C4-2B (cell line): ENCODE measurements around the gene SCG2.

ENCODE experiments used
- H3K27ac ChIP-seq: fragments of 450-650 bp; 2 replicates; pipeline ENCODE4 v1.5.1; 2017
- ZFX ChIP-seq: fragments of 450-650 bp; IDR thresholded peaks from 2 replicates; pipeline ENCODE4 v1.6.1; 2017
- TF ChIP-seq, protein P1 (sequence below): fragments of 450-650 bp; conservative IDR thresholded peaks from 2 replicates; pipeline ENCODE4 v1.5.1; 2017; ENCODE audit warnings: mild to moderate bottlenecking

Gene SCG2

DNA sequence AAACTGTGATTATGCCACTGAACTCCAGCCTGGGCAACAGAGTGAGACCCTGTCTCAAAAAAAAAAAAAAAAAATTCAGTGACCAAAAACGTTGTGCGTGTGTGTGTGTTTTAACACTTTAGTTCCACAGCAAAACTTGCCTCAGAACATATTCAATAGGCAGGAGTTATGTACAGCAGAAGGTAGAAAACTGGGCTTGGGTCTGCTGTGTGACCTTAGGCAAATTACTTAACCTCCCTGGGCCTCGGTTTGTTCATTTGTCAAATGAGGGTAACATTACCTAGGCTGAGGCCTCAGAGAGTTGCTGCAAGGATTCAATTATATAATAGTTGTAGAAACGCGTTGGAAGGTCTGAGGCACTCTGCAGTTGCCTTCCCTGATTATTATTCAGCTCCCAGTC, 10.3 kb upstream of the SCG2 start:
- TF ChIP-seq, protein P1, sequence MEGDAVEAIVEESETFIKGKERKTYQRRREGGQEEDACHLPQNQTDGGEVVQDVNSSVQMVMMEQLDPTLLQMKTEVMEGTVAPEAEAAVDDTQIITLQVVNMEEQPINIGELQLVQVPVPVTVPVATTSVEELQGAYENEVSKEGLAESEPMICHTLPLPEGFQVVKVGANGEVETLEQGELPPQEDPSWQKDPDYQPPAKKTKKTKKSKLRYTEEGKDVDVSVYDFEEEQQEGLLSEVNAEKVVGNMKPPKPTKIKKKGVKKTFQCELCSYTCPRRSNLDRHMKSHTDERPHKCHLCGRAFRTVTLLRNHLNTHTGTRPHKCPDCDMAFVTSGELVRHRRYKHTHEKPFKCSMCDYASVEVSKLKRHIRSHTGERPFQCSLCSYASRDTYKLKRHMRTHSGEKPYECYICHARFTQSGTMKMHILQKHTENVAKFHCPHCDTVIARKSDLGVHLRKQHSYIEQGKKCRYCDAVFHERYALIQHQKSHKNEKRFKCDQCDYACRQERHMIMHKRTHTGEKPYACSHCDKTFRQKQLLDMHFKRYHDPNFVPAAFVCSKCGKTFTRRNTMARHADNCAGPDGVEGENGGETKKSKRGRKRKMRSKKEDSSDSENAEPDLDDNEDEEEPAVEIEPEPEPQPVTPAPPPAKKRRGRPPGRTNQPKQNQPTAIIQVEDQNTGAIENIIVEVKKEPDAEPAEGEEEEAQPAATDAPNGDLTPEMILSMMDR = no peak
- TF ChIP-seq ZFX = no peak
- no peak overlapping the region for H3K27ac ChIP-seq

- no peak for TF ChIP-seq ZFX
- TF ChIP-seq, protein P1 = no peak
- no peak overlapping the region for H3K27ac ChIP-seq
Measured at GRCh38 chr2:223611061-223611460, 8.9 kb upstream of the SCG2 start.

DNA sequence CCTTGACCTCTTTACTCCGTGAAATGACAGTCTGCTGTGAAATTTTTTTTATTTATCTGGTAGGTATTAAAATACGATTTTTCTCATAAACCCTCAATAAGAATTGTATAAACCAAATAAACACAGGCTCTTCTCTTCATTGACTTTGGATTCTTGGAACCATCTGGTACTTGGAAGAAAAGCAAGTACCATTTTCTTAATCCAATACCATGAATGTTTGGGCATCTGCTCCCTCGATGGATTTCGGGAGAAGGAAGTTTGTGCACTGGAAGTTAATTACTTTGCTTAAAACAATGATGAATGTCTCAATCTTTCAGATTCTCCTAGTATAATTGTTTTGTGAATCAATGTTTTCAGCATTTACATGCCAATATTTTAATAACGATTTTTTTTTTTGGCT, 5.3 kb upstream of the SCG2 start:
- no peak overlapping the region for H3K27ac ChIP-seq
- no peak for TF ChIP-seq ZFX
- TF ChIP-seq, protein P1 = no peak

- no peak for TF ChIP-seq ZFX
- TF ChIP-seq, protein P1 = no peak
- no peak overlapping the region for H3K27ac ChIP-seq
Measured at GRCh38 chr2:223606946-223607345, 4.8 kb upstream of the SCG2 start.

DNA sequence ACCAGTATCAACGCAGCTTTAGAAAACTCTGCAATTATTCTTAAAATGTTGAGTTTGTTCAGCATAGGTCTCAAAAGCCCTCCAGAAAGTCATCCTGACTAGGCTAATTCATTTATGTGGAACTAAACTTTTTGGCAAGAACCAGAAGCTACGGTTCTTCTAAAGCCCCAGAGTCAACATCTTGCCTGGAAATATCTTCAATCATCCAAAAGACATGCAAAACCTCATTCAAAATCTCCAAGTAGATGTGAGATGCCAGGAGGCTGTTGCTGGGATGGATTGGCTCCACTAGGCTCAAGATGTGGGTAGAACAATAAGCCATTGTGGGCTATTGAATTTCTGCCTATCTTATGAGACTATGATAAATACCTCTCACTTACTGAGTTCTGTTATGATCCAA, 2.1 kb upstream of the SCG2 start:
- TF ChIP-seq ZFX = no peak
- TF ChIP-seq, protein P1 = no peak
- no peak overlapping the region for H3K27ac ChIP-seq

DNA sequence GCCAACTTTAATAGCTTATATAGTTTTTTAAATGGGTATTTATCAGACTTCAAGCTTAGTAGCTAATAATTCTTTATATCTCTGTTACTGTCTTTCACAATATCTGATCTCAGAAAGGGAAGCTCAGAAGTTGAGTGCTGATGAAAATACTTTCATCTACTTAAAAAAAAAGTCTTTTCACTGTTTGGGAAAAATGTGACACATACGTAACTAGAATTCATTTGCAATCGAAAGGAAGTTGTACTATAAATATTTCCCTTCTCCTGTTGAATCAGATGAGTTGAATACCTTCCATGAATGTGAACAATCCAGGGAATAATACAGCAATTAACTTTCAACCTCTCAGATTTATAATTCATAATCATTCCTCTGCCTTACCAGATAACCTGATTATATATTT, 811 bp upstream of the SCG2 start:
- H3K27ac ChIP-seq = no peak overlapping the region
- TF ChIP-seq, protein P1 = no peak
- TF ChIP-seq ZFX = no peak

- TF ChIP-seq, protein P1 = no peak
- TF ChIP-seq ZFX = no peak
- H3K27ac ChIP-seq = no peak overlapping the region
Measured at GRCh38 chr2:223601018-223601417, 1.1 kb downstream of the SCG2 start.
